Activated T-cell treated with anti-CD3 and anti-CD28 coated beads, Interleukin-2, amount 50 U/mL, for 1 hour (primary cell): ENCODE data around the gene RNF145.
"Not testable (repeated sequence)": the region's sequence is repeated elsewhere in the genome, so short reads cannot be mapped to it uniquely, and the experiment has no call there.

Experiments
- DNase-seq: peaks from one replicate; pipeline ENCODE4 v3.0.0-alpha.2; 2020

Gene RNF145

GRCh38 chr5:159155960-159156359 is 53.4 kb downstream of the RNF145 start:
- DNase-seq: no peak

DNA sequence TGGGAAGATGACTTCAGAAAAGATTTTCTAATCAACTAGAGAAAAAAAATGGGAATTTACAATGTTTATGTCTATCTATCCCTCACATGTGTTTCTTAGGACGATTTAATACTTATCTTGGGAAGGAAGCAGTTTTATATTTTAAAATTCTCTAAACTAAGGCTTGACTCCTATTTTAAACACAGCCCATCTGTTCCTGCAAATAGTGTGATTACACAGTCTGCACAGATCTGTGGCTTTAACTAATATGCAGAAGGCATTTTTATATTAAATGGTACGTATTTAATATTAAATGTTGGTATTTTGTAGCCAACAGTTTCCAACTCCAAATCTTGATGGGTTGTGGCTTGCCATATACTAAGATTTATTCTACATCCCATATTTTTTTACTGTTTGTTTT is 56.5 kb downstream of the RNF145 start:
- no peak for DNase-seq

GRCh38 chr5:159149085-159149484 is 60.3 kb downstream of the RNF145 start:
- no peak for DNase-seq

GRCh38 chr5:159147976-159148375 is 61.4 kb downstream of the RNF145 start:
- no peak for DNase-seq

- no peak for DNase-seq
Observed at GRCh38 chr5:159146839-159147238, 62.5 kb downstream of the RNF145 start.

GRCh38 chr5:159145160-159145559 is 64.2 kb downstream of the RNF145 start:
- DNase-seq: not testable (repeated sequence)

GRCh38 chr5:159139802-159140201 is 69.6 kb downstream of the RNF145 start:
- no peak for DNase-seq

GRCh38 chr5:159135896-159136531 is 73.3 kb downstream of the RNF145 start:
- DNase-seq: no peak

DNA sequence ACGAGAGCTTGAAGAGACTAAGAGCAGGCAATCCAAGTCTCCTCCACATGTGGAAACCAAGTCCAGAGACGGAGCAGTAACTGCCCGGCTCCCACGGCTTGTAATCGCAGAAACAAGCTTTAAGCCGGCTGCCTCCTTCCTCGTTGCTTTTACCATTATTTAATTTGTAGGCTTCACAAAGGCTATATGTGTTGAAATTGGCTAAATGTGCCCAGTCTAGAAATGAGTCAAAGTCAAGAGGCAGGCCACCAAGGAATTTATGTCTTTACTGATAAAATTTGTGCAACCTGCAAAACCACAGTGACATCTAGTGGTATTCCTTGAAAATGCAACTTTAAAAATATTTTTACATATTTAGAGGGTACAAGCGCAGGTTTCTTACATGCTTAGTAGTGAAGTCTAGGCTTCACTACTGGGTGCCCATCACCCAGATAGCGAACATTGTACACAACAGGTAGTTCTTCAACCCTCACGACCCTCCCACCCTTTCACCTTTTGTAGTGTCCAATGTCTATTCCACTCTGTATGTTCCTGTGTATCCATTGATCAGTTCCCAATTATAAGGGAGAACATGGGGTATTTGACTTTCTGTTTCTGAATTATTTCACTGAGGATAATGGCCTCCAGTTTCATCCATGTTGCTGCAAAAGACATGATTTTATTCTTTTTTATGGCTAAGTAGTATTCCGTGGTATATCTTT is 76.2 kb downstream of the RNF145 start:
- no peak for DNase-seq

- no peak for DNase-seq
Observed at GRCh38 chr5:159132429-159133040, 76.8 kb downstream of the RNF145 start.

GRCh38 chr5:159131951-159132350 is 77.4 kb downstream of the RNF145 start:
- DNase-seq: no peak

GRCh38 chr5:159130871-159131270 is 78.5 kb downstream of the RNF145 start:
- DNase-seq: no peak

DNA sequence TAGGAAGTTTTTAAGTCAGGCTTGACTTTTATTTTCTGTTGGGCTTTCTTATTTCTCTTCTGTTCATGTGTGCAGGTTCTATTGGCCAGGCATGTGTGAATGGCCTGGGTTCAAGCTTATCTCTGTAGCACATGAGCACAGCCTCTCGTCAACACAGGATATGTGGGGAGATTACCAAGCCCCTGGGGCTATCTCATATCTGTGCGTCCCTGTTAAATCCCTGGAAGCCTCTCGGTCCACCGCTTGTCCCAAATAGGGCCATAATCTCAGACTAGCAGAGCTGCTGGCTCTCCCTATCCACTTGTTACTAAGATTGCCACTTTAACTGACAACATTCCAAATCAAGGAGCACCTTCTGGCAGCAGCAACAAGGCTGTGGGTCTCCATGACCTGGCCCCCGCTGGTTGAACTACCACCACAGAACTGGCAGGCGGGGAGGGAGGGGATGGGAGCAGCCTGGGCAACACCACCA is 81.2 kb downstream of the RNF145 start:
- DNase-seq: no peak

GRCh38 chr5:159123700-159124099 is 85.7 kb downstream of the RNF145 start:
- DNase-seq: no peak

- DNase-seq: no peak
Observed at GRCh38 chr5:159123189-159123588, 86.2 kb downstream of the RNF145 start.

DNA sequence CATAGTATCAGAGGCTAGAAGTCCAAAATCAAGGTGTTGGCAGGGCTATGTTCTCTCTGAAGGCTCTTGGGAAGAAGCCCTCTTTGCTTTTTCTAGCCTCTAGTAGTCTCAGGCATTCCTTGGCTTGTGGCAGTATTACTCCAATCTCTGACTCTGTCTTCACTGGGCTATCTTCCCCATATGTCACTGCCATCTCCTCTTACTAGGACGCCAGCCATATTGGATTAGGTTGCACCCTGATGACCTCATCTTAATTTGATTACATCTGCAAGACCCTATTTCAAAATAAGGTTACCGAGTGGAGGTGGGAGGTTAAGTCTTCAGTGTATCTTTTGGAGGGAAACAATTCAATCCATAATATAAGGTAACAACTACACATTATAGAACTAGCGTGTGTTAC is 88.3 kb downstream of the RNF145 start:
- no peak for DNase-seq

GRCh38 chr5:159120446-159120845 is 88.9 kb downstream of the RNF145 start:
- no peak for DNase-seq

- not testable (repeated sequence) for DNase-seq
Observed at GRCh38 chr5:159119842-159120241, 89.5 kb downstream of the RNF145 start.

GRCh38 chr5:159118958-159119659 is 90.2 kb downstream of the RNF145 start:
- not testable (repeated sequence) for DNase-seq

- DNase-seq: no peak
Observed at GRCh38 chr5:159113405-159113804, 95.9 kb downstream of the RNF145 start.

GRCh38 chr5:159112436-159112835 is 96.9 kb downstream of the RNF145 start:
- DNase-seq: no peak
